ENCODE data around the gene CDKAL1.

CDKAL1 gene

GRCh38 chr6:20554326-20554725 lies 20.1 kb downstream of the CDKAL1 start:
- no peak overlapping the region for H3K9ac ChIP-seq (ENCODE audit: low read length in 2 of 2)
- H3K4me1 ChIP-seq (ENCODE audit: control insufficient read depth, insufficient read depth, low read length) = no peaks in the 10 kb centered on the region
- H3K27me3 ChIP-seq (ENCODE audit: control insufficient read depth in 1 of 2, insufficient read depth in 2 of 2, low read length in 2 of 2) = no peaks in the 10 kb centered on the region
- peaks cover 7 to 12% of the 10 kb centered on the region in 2 donors for H3K36me3 ChIP-seq (ENCODE audit: control insufficient read depth in 2 of 2, insufficient read depth in 2 of 2, low read length in 2 of 2)
- no peak overlapping the region for H3K27ac ChIP-seq (ENCODE audit: low read length)
- no peaks in the 10 kb centered on the region for H3K9me3 ChIP-seq (ENCODE audit: control insufficient read depth in 2 of 2, low read length in 2 of 2)
- H3K4me3 ChIP-seq (ENCODE audit: low read length in 2 of 2) = no peak overlapping the region

GRCh38 chr6:20554817-20555216 lies 20.6 kb downstream of the CDKAL1 start:
- no peak overlapping the region for H3K4me3 ChIP-seq (ENCODE audit: low read length in 2 of 2)
- H3K27ac ChIP-seq (ENCODE audit: low read length) = no peak overlapping the region
- H3K27me3 ChIP-seq (ENCODE audit: control insufficient read depth in 1 of 2, insufficient read depth in 2 of 2, low read length in 2 of 2) = no peaks in the 10 kb centered on the region
- H3K9me3 ChIP-seq (ENCODE audit: control insufficient read depth in 2 of 2, low read length in 2 of 2) = no peaks in the 10 kb centered on the region
- no peaks in the 10 kb centered on the region for H3K4me1 ChIP-seq (ENCODE audit: control insufficient read depth, insufficient read depth, low read length)
- H3K9ac ChIP-seq (ENCODE audit: low read length in 2 of 2) = no peak overlapping the region
- H3K36me3 ChIP-seq (ENCODE audit: control insufficient read depth in 2 of 2, insufficient read depth in 2 of 2, low read length in 2 of 2) = peaks cover 7 to 12% of the 10 kb centered on the region in 2 donors

GRCh38 chr6:20559924-20560551 lies 25.8 kb downstream of the CDKAL1 start:
- H3K27me3 ChIP-seq (ENCODE audit: control insufficient read depth in 1 of 2, insufficient read depth in 2 of 2, low read length in 2 of 2) = no peaks in the 10 kb centered on the region
- H3K4me3 ChIP-seq (ENCODE audit: low read length in 2 of 2) = no peak overlapping the region
- no peaks in the 10 kb centered on the region for H3K9me3 ChIP-seq (ENCODE audit: control insufficient read depth in 2 of 2, low read length in 2 of 2)
- H3K4me1 ChIP-seq (ENCODE audit: control insufficient read depth, insufficient read depth, low read length) = no peaks in the 10 kb centered on the region
- H3K36me3 ChIP-seq (ENCODE audit: control insufficient read depth in 2 of 2, insufficient read depth in 2 of 2, low read length in 2 of 2) = no peaks in the 10 kb centered on the region
- H3K27ac ChIP-seq (ENCODE audit: low read length) = no peak overlapping the region
- no peak overlapping the region for H3K9ac ChIP-seq (ENCODE audit: low read length in 2 of 2)

GRCh38 chr6:20563377-20563776 lies 29.1 kb downstream of the CDKAL1 start:
- Histone ChIP-seq H3K4me1 (ENCODE audit: control insufficient read depth, insufficient read depth, low read length) (no peaks in the 10 kb centered on the region), H3K9ac (ENCODE audit: low read length in 2 of 2) (no peak overlapping the region), H3K36me3 (ENCODE audit: control insufficient read depth in 2 of 2, insufficient read depth in 2 of 2, low read length in 2 of 2) (no peaks in the 10 kb centered on the region), H3K27ac (ENCODE audit: low read length) (no peak overlapping the region), H3K4me3 (ENCODE audit: low read length in 2 of 2) (no peak overlapping the region), H3K27me3 (ENCODE audit: control insufficient read depth in 1 of 2, insufficient read depth in 2 of 2, low read length in 2 of 2) (no peaks in the 10 kb centered on the region), H3K9me3 (ENCODE audit: control insufficient read depth in 2 of 2, low read length in 2 of 2) (no peaks in the 10 kb centered on the region)

GRCh38 chr6:20564269-20564668 lies 30.0 kb downstream of the CDKAL1 start:
- H3K9ac ChIP-seq (ENCODE audit: low read length in 2 of 2) = no peak overlapping the region
- no peak overlapping the region for H3K27ac ChIP-seq (ENCODE audit: low read length)
- H3K4me3 ChIP-seq (ENCODE audit: low read length in 2 of 2) = no peak overlapping the region
- no peaks in the 10 kb centered on the region for H3K36me3 ChIP-seq (ENCODE audit: control insufficient read depth in 2 of 2, insufficient read depth in 2 of 2, low read length in 2 of 2)
- no peaks in the 10 kb centered on the region for H3K27me3 ChIP-seq (ENCODE audit: control insufficient read depth in 1 of 2, insufficient read depth in 2 of 2, low read length in 2 of 2)
- no peaks in the 10 kb centered on the region for H3K9me3 ChIP-seq (ENCODE audit: control insufficient read depth in 2 of 2, low read length in 2 of 2)
- H3K4me1 ChIP-seq (ENCODE audit: control insufficient read depth, insufficient read depth, low read length) = no peaks in the 10 kb centered on the region

- no peaks in the 10 kb centered on the region for H3K27me3 ChIP-seq (ENCODE audit: control insufficient read depth in 1 of 2, insufficient read depth in 2 of 2, low read length in 2 of 2)
- H3K36me3 ChIP-seq (ENCODE audit: control insufficient read depth in 2 of 2, insufficient read depth in 2 of 2, low read length in 2 of 2) = no peaks in the 10 kb centered on the region
- no peak overlapping the region for H3K4me3 ChIP-seq (ENCODE audit: low read length in 2 of 2)
- no peaks in the 10 kb centered on the region for H3K9me3 ChIP-seq (ENCODE audit: control insufficient read depth in 2 of 2, low read length in 2 of 2)
- no peak overlapping the region for H3K9ac ChIP-seq (ENCODE audit: low read length in 2 of 2)
- no peak overlapping the region for H3K27ac ChIP-seq (ENCODE audit: low read length)
- H3K4me1 ChIP-seq (ENCODE audit: control insufficient read depth, insufficient read depth, low read length) = no peaks in the 10 kb centered on the region
Observed at GRCh38 chr6:20564777-20565176, 30.5 kb downstream of the CDKAL1 start.

- Histone ChIP-seq H3K9me3 (ENCODE audit: control insufficient read depth in 2 of 2, low read length in 2 of 2) (no peaks in the 10 kb centered on the region), H3K27ac (ENCODE audit: low read length) (no peak overlapping the region), H3K27me3 (ENCODE audit: control insufficient read depth in 1 of 2, insufficient read depth in 2 of 2, low read length in 2 of 2) (no peaks in the 10 kb centered on the region), H3K4me3 (ENCODE audit: low read length in 2 of 2) (no peak overlapping the region), H3K4me1 (ENCODE audit: control insufficient read depth, insufficient read depth, low read length) (no peaks in the 10 kb centered on the region), H3K9ac (ENCODE audit: low read length in 2 of 2) (no peak overlapping the region), H3K36me3 (ENCODE audit: control insufficient read depth in 2 of 2, insufficient read depth in 2 of 2, low read length in 2 of 2) (no peaks in the 10 kb centered on the region)
Observed at GRCh38 chr6:20565342-20565741, 31.1 kb downstream of the CDKAL1 start.

- no peaks in the 10 kb centered on the region for H3K36me3 ChIP-seq (ENCODE audit: control insufficient read depth in 2 of 2, insufficient read depth in 2 of 2, low read length in 2 of 2)
- no peak overlapping the region for H3K27ac ChIP-seq (ENCODE audit: low read length)
- H3K27me3 ChIP-seq (ENCODE audit: control insufficient read depth in 1 of 2, insufficient read depth in 2 of 2, low read length in 2 of 2) = no peaks in the 10 kb centered on the region
- H3K4me1 ChIP-seq (ENCODE audit: control insufficient read depth, insufficient read depth, low read length) = no peaks in the 10 kb centered on the region
- no peak overlapping the region for H3K9ac ChIP-seq (ENCODE audit: low read length in 2 of 2)
- no peak overlapping the region for H3K4me3 ChIP-seq (ENCODE audit: low read length in 2 of 2)
- H3K9me3 ChIP-seq (ENCODE audit: control insufficient read depth in 2 of 2, low read length in 2 of 2) = no peaks in the 10 kb centered on the region
Observed at GRCh38 chr6:20566109-20566508, 31.9 kb downstream of the CDKAL1 start.

GRCh38 chr6:20569000-20569610 lies 34.8 kb downstream of the CDKAL1 start:
- Histone ChIP-seq H3K36me3 (ENCODE audit: control insufficient read depth in 2 of 2, insufficient read depth in 2 of 2, low read length in 2 of 2) (no peaks in the 10 kb centered on the region), H3K4me1 (ENCODE audit: control insufficient read depth, insufficient read depth, low read length) (no peaks in the 10 kb centered on the region), H3K27ac (ENCODE audit: low read length) (no peak overlapping the region), H3K9ac (ENCODE audit: low read length in 2 of 2) (no peak overlapping the region), H3K4me3 (ENCODE audit: low read length in 2 of 2) (no peak overlapping the region), H3K9me3 (ENCODE audit: control insufficient read depth in 2 of 2, low read length in 2 of 2) (no peaks in the 10 kb centered on the region), H3K27me3 (ENCODE audit: control insufficient read depth in 1 of 2, insufficient read depth in 2 of 2, low read length in 2 of 2) (no peaks in the 10 kb centered on the region)

GRCh38 chr6:20571261-20571660 lies 37.0 kb downstream of the CDKAL1 start:
- Histone ChIP-seq H3K4me1 (ENCODE audit: control insufficient read depth, insufficient read depth, low read length) (no peaks in the 10 kb centered on the region), H3K27me3 (ENCODE audit: control insufficient read depth in 1 of 2, insufficient read depth in 2 of 2, low read length in 2 of 2) (no peaks in the 10 kb centered on the region), H3K9me3 (ENCODE audit: control insufficient read depth in 2 of 2, low read length in 2 of 2) (no peaks in the 10 kb centered on the region), H3K27ac (ENCODE audit: low read length) (no peak overlapping the region), H3K9ac (ENCODE audit: low read length in 2 of 2) (no peak overlapping the region), H3K36me3 (ENCODE audit: control insufficient read depth in 2 of 2, insufficient read depth in 2 of 2, low read length in 2 of 2) (no peaks in the 10 kb centered on the region), H3K4me3 (ENCODE audit: low read length in 2 of 2) (no peak overlapping the region)

- no peaks in the 10 kb centered on the region for H3K4me1 ChIP-seq (ENCODE audit: control insufficient read depth, insufficient read depth, low read length)
- H3K36me3 ChIP-seq (ENCODE audit: control insufficient read depth in 2 of 2, insufficient read depth in 2 of 2, low read length in 2 of 2) = peaks cover 0 to 5% of the 10 kb centered on the region in 2 donors
- no peak overlapping the region for H3K9ac ChIP-seq (ENCODE audit: low read length in 2 of 2)
- no peak overlapping the region for H3K4me3 ChIP-seq (ENCODE audit: low read length in 2 of 2)
- H3K27ac ChIP-seq (ENCODE audit: low read length) = no peak overlapping the region
- no peaks in the 10 kb centered on the region for H3K9me3 ChIP-seq (ENCODE audit: control insufficient read depth in 2 of 2, low read length in 2 of 2)
- no peaks in the 10 kb centered on the region for H3K27me3 ChIP-seq (ENCODE audit: control insufficient read depth in 1 of 2, insufficient read depth in 2 of 2, low read length in 2 of 2)
Observed at GRCh38 chr6:20572288-20572687, 38.0 kb downstream of the CDKAL1 start.
